Keratinocyte (primary cell): ENCODE data around the gene ERCC1. TPM values are rescaled to one million over a fixed set of nuclear protein-coding genes. Genes with fewer than 3 reads are reported as not detected.

Experiments used
- DNase-seq: peaks from one replicate; pipeline ENCODE4 v3.0.0-alpha.2; 2011; ENCODE audit warnings: low read depth, missing footprints, low spot score
- FAIRE-seq: peaks from 2 replicates; lab custom pipeline; 2011; peaks lifted over from hg19 to GRCh38; lab: Jason Lieb, UNC
- H2AFZ ChIP-seq: 2 replicates; pipeline ENCODE4 v1.6.0; 2012; ENCODE audit warnings: low read length, control low read depth, inconsistent platforms; ENCODE audit not compliant: control insufficient read depth
- H3K27ac ChIP-seq: 2 replicates; pipeline ENCODE4 v1.5.1; 2011; ENCODE audit warnings: low read length; ENCODE audit not compliant: control insufficient read depth, insufficient read depth
- H3K27me3 ChIP-seq: 3 replicates; pipeline ENCODE4 v1.6.0; 2011; ENCODE audit warnings: low read length; ENCODE audit not compliant: control insufficient read depth, insufficient read depth; ENCODE audit errors: extremely low read depth
- H3K36me3 ChIP-seq, 2 experiments: 2 replicates in 1 of 2; 3 replicates in 1 of 2; pipeline ENCODE4 v1.5.1; 2011; ENCODE audit warnings: low read length in 2 of 2, mild to moderate bottlenecking in 1 of 2; ENCODE audit not compliant: control insufficient read depth in 2 of 2, insufficient read depth in 2 of 2; ENCODE audit errors: extremely low read depth in 1 of 2
- H3K4me1 ChIP-seq: 3 replicates; pipeline ENCODE4 v1.5.1; 2011; ENCODE audit warnings: low read length; ENCODE audit not compliant: control insufficient read depth, insufficient read depth; ENCODE audit errors: extremely low read depth
- H3K4me2 ChIP-seq: 3 replicates; pipeline ENCODE4 v1.6.0; 2011; ENCODE audit warnings: low read depth, low read length; ENCODE audit not compliant: control insufficient read depth, insufficient read depth; ENCODE audit errors: extremely low read depth
- H3K4me3 ChIP-seq, 3 experiments: fragments of 200-600 bp in 1 of 3; sonication (generic) in 1 of 3; 2 replicates in 2 of 3; 3 replicates in 1 of 3; pipeline ENCODE4 v1.5.1; 2011 to 2016; ENCODE audit warnings: low read length in 3 of 3, mild to moderate bottlenecking in 3 of 3, control low read depth in 2 of 3, inconsistent platforms in 1 of 3, low read depth in 1 of 3, mixed read lengths in 1 of 3, mixed run types in 1 of 3, moderate library complexity in 1 of 3; ENCODE audit not compliant: control insufficient read depth in 2 of 3, insufficient read depth in 2 of 3; ENCODE audit errors: extremely low read depth in 1 of 3
- H3K79me2 ChIP-seq: 2 replicates; pipeline ENCODE4 v1.6.0; 2012; ENCODE audit warnings: low read length; ENCODE audit not compliant: control insufficient read depth, insufficient read depth
- H3K9ac ChIP-seq: 3 replicates; pipeline ENCODE4 v1.6.0; 2011; ENCODE audit warnings: low read length; ENCODE audit not compliant: control insufficient read depth, insufficient read depth; ENCODE audit errors: extremely low read depth
- H3K9me1 ChIP-seq: 3 replicates; pipeline ENCODE4 v1.6.0; 2011; ENCODE audit warnings: low read length; ENCODE audit not compliant: control insufficient read depth, insufficient read depth; ENCODE audit errors: extremely low read depth
- H3K9me3 ChIP-seq: 2 replicates; pipeline ENCODE4 v1.5.1; 2012; ENCODE audit warnings: low read depth, low read length; ENCODE audit not compliant: control insufficient read depth
- H4K20me1 ChIP-seq: 3 replicates; pipeline ENCODE4 v1.6.0; 2011; ENCODE audit warnings: low read length; ENCODE audit not compliant: control insufficient read depth, insufficient read depth; ENCODE audit errors: extremely low read depth
- CTCF ChIP-seq, 3 experiments: IDR thresholded peaks in 1 of 3; conservative IDR thresholded peaks in 1 of 3; optimal IDR thresholded peaks in 1 of 3; 2 replicates in 2 of 3; 3 replicates in 1 of 3; pipeline versions ENCODE3 to v1.5.1; 2011; ENCODE audit warnings: low read length in 3 of 3, mild to moderate bottlenecking in 3 of 3, moderate library complexity in 2 of 3, control low read depth in 1 of 3, inconsistent platforms in 1 of 3; ENCODE audit not compliant: insufficient read depth in 2 of 3; ENCODE audit errors: extremely low read depth in 1 of 3
- EZH2 ChIP-seq: IDR thresholded peaks from one replicate; pipeline ENCODE4 v1.6.1; 2012; ENCODE audit warnings: inconsistent platforms, mild to moderate bottlenecking, low read length, moderate library complexity
- dilution Hi-C: fragments of 300-500 bp; cut with MboI; formaldehyde crosslinking; loops from one replicate; pipeline ENCODE4 v1.7.0; 2020; ENCODE audit warnings: low sequenced_read_pairs; ENCODE audit not compliant: extremely low pct_ligation_motif_present
- polyA plus RNA-seq, 5 experiments: library from polyadenylated mRNA; depleted of rRNA in 3 of 5; stranded (reverse) in 3 of 5; stranded (forward) in 1 of 5; unstranded in 1 of 5; fragments of >200 nt; gene quantifications; 1 replicate in 1 of 5; 2 replicates in 3 of 5; 3 replicates in 1 of 5; pipeline versions ENCODE4 v1.2.1 to v1.2.3, GENCODE V29; 2011 to 2012; ENCODE audit warnings: missing spikeins in 2 of 5, low read depth in 1 of 5, low replicate concordance in 1 of 5

The ERCC1 gene
- polyA plus RNA-seq, 1 donor (not counting 4 experiments of a cell fraction or from before 2014, with no cell fraction given): 175 TPM

DNA sequence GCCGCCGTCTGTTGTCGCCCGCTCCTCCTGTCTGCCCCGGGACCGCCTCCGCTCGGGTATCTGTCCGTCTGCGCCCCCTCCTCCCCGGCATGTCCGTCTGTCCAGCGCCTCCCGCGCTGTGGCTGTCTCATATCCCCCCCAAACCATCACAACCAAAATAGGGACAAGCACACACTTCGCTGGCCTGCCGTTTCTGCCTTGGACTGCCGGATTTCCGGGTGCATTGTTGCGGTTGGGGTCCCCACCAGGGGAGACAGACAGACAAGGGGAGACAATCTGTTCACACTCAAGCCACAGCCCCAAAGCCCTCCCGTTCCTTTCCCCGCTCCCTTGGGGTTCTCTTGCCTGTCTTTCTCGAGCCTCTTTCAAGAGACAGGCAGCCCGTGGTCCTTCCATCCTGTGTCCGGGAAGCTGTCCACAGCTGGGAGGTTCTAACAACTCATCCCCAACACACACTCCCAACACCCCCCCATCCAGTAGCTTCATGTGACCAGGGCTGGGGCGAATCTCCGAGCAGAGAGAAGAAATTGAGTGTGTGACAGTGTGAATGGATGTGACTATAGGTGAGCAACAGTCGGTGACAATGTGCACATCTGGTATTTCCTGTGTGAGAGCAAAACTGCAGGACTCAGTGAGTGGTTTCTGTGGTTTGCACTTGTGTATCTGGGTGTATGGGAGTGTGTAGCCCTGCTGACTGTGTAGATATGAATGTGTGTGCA lies 27.6 kb upstream of the ERCC1 start:
- dilution Hi-C loops: no loop called here
- TF ChIP-seq EZH2 (no peak), CTCF (optimal IDR thresholded peaks at IDR 0.05 in 1 of 3, IDR thresholded peaks at IDR 0.05 in 1 of 3, conservative IDR thresholded peaks at IDR 0.05 in 1 of 3; ENCODE audit: extremely low read depth in 1 of 3, insufficient read depth in 2 of 3, low read length in 3 of 3) (no peak)
- Histone ChIP-seq H3K4me1 (peaks cover 76% of the 10 kb centered on the region), H2AFZ (peak overlapping the region; percentile 63), H3K27me3 (no peaks in the 10 kb centered on the region), H3K79me2 (no peaks in the 10 kb centered on the region), H3K9me1 (no peaks in the 10 kb centered on the region), H3K9ac (peak overlapping the region; percentile 98), H3K27ac (peak overlapping the region; percentile 99), H3K4me2 (peak overlapping the region; percentile 97), H3K36me3 (no peaks in the 10 kb centered on the region), H3K9me3 (no peaks in the 10 kb centered on the region), H4K20me1 (no peaks in the 10 kb centered on the region), H3K4me3 (peak overlapping the region; percentile 55 to 92 (median 76))
- FAIRE-seq: peak; percentile 44
- DNase-seq: no peak

DNA sequence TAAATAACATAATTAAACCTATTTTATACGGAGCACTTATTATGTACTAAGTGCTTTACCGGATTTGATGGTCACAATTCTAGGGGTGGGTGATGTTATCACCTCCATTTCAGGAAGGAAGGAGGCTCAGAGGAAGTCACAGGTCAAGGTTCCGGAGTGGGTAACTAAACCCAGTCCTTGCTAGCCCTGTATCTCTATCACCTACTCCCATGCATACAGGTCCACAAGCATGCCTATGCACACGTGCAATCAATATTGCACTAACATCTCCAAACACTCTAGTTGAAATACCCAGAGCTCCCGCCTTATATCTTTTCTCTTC lies 26.3 kb upstream of the ERCC1 start:
- FAIRE-seq: no peak
- peaks cover 67% of the 10 kb centered on the region for H3K4me1 ChIP-seq

More for the DNA sequence above, 26.3 kb upstream of the ERCC1 start:
- H3K4me2 ChIP-seq: peak overlapping the region; percentile 88
- peak overlapping the region; percentile 86 for H3K27ac ChIP-seq
- no peaks in the 10 kb centered on the region for H3K36me3 ChIP-seq
- H3K9ac ChIP-seq: peak overlapping the region; percentile 78
- dilution Hi-C loops: no loop called here
- no peaks in the 10 kb centered on the region for H3K27me3 ChIP-seq
- H3K9me3 ChIP-seq: no peaks in the 10 kb centered on the region
- no peaks in the 10 kb centered on the region for H3K79me2 ChIP-seq
- H3K4me3 ChIP-seq: peak overlapping the region; percentile 9 to 53 (median 36)
- H3K9me1 ChIP-seq: no peaks in the 10 kb centered on the region
- TF ChIP-seq CTCF (optimal IDR thresholded peaks at IDR 0.05 in 1 of 3, IDR thresholded peaks at IDR 0.05 in 1 of 3, conservative IDR thresholded peaks at IDR 0.05 in 1 of 3; ENCODE audit: extremely low read depth in 1 of 3, insufficient read depth in 2 of 3, low read length in 3 of 3): no peak
- TF ChIP-seq EZH2: no peak
- DNase-seq: no peak
- H2AFZ ChIP-seq: no peak overlapping the region
- H4K20me1 ChIP-seq: no peaks in the 10 kb centered on the region
